Fibroblast of lung (primary cell): ENCODE results near the gene SLF2. TPM values are rescaled to one million over a fixed set of nuclear protein-coding genes. Genes with fewer than 3 reads are reported as not detected.
A peak's percentile ranks its signal among the peaks of the same experiment; 100 is the strongest.

Experiments used
- DNase-seq, 2 donors: peaks; one replicate each; pipeline versions ENCODE4 v3.0.0 to v3.0.0-alpha.2; 2010; ENCODE audit warnings: low read depth in 2 of 2
- H2AFZ ChIP-seq: 2 replicates; pipeline ENCODE4 v1.5.1; 2012; ENCODE audit warnings: low read length, control low read depth, inconsistent platforms
- H3K27ac ChIP-seq: 2 replicates; pipeline ENCODE4 v1.5.1; 2011; ENCODE audit warnings: low read length, control low read depth; ENCODE audit not compliant: insufficient read depth
- H3K27me3 ChIP-seq: 2 replicates; pipeline ENCODE4 v1.5.1; 2011; ENCODE audit warnings: mild to moderate bottlenecking, low read length; ENCODE audit not compliant: control insufficient read depth, insufficient read depth
- H3K36me3 ChIP-seq: 2 replicates; pipeline ENCODE4 v1.5.1; 2011; ENCODE audit warnings: low read length; ENCODE audit not compliant: control insufficient read depth, insufficient read depth
- H3K4me1 ChIP-seq: 2 replicates; pipeline ENCODE4 v1.5.1; 2011; ENCODE audit warnings: low read length; ENCODE audit not compliant: control insufficient read depth, insufficient read depth; ENCODE audit errors: extremely low read depth
- H3K4me2 ChIP-seq: 2 replicates; pipeline ENCODE4 v1.5.1; 2011; ENCODE audit warnings: low read length, control low read depth; ENCODE audit not compliant: insufficient read depth; ENCODE audit errors: extremely low read depth
- H3K4me3 ChIP-seq, 4 experiments: fragments of 200-600 bp in 1 of 4; sonication (generic) in 1 of 4; replicated peaks in 1 of 4; 2 replicates each; pipeline ENCODE4 v1.5.1; 2011 to 2016; ENCODE audit warnings: low read length in 4 of 4, low read depth in 3 of 4, mild to moderate bottlenecking in 3 of 4, control low read depth in 2 of 4, inconsistent platforms in 1 of 4, mixed read lengths in 1 of 4; ENCODE audit not compliant: insufficient read depth in 1 of 4; ENCODE audit errors: control extremely low read depth in 1 of 4
- H3K79me2 ChIP-seq: 2 replicates; pipeline ENCODE4 v1.5.1; 2012; ENCODE audit warnings: mild to moderate bottlenecking, low read length, inconsistent platforms; ENCODE audit not compliant: control insufficient read depth, insufficient read depth
- H3K9ac ChIP-seq: 2 replicates; pipeline ENCODE4 v1.5.1; 2011; ENCODE audit warnings: mild to moderate bottlenecking, low read length, control low read depth; ENCODE audit not compliant: insufficient read depth
- H3K9me3 ChIP-seq: 2 replicates; pipeline ENCODE4 v1.5.1; 2012; ENCODE audit warnings: low read depth, low read length; ENCODE audit not compliant: control insufficient read depth, insufficient read depth
- H4K20me1 ChIP-seq: 2 replicates; pipeline ENCODE4 v1.5.1; 2011; ENCODE audit warnings: low read length; ENCODE audit not compliant: control insufficient read depth, insufficient read depth; ENCODE audit errors: extremely low read depth
- CTCF ChIP-seq, 2 donors: IDR thresholded peaks in 1 of 2; conservative IDR thresholded peaks in 1 of 2; 1 replicate in 1 of 2; 2 replicates in 1 of 2; pipeline ENCODE4 v1.5.1; 2011 to 2012; ENCODE audit warnings: low read length in 2 of 2, control low read depth in 1 of 2, inconsistent platforms in 1 of 2, low read depth in 1 of 2, mild to moderate bottlenecking in 1 of 2
- EZH2 ChIP-seq: IDR thresholded peaks from 2 replicates; pipeline ENCODE4 v1.5.1; 2012; ENCODE audit warnings: low read length, control low read depth, mild to moderate bottlenecking; ENCODE audit errors: missing control alignments
- polyA plus RNA-seq, 2 donors: library from polyadenylated mRNA; depleted of rRNA in 1 of 2; stranded (reverse) in 1 of 2; unstranded in 1 of 2; fragments of >200 nt; gene quantifications; 2 replicates each; pipeline ENCODE4 v1.2.1, GENCODE V29; 2011 to 2012; ENCODE audit warnings: missing spikeins in 1 of 2
- total RNA-seq: library from RNA; depleted of rRNA; stranded (reverse); fragments of >200 nt; gene quantifications from 2 replicates; pipeline ENCODE4 v1.2.1, GENCODE V29; 2014

Gene SLF2
- total and polyA plus RNA-seq, 2 donors (not counting 1 experiment from before 2014, with no cell fraction given) = 16.6 to 32.5 TPM

DNA sequence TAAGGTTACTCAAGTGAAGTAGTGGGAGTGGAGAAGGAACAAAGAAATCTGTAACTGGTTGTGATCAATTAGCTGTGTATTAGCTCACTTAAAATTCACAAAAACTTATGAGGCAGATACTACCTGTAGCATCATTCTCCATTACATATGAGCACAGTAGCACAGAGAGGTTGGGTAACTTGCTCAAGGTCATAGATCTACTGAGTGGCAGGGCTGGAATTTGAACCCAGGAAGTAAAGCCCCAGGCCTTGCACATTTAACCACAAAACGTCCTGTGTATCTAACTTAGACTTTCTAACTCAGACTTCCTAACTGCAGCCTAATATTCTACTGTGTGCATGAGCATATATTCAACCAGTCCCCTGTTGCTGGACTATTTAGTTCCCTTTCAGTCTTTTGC is 5.6 kb upstream of the SLF2 start:
- Histone ChIP-seq H3K4me2 (no peak overlapping the region), H3K27me3 (no peaks in the 10 kb centered on the region), H3K9me3 (no peaks in the 10 kb centered on the region), H4K20me1 (no peaks in the 10 kb centered on the region), H3K79me2 (no peaks in the 10 kb centered on the region), H3K9ac (no peak overlapping the region), H3K4me1 (no peaks in the 10 kb centered on the region), H3K4me3 (no peak overlapping the region), H2AFZ (no peak overlapping the region), H3K27ac (no peak overlapping the region), H3K36me3 (no peaks in the 10 kb centered on the region)
- DNase-seq = no peak
- no peak for TF ChIP-seq CTCF (conservative IDR thresholded peaks at IDR 0.05 in 1 of 2, IDR thresholded peaks at IDR 0.05 in 1 of 2; ENCODE audit: low read depth in 1 of 2, low read length in 2 of 2)
- no peak for TF ChIP-seq EZH2

GRCh38 chr10:100907773-100908363 is 4.9 kb upstream of the SLF2 start:
- Histone ChIP-seq H3K4me2 (no peak overlapping the region), H3K79me2 (no peaks in the 10 kb centered on the region), H3K36me3 (no peaks in the 10 kb centered on the region), H2AFZ (no peak overlapping the region), H3K9me3 (no peaks in the 10 kb centered on the region), H3K9ac (no peak overlapping the region), H4K20me1 (no peaks in the 10 kb centered on the region), H3K27me3 (no peaks in the 10 kb centered on the region), H3K4me3 (no peak overlapping the region), H3K4me1 (no peaks in the 10 kb centered on the region), H3K27ac (no peak overlapping the region)
- peak in 1 of 2 donors; percentile 41 for DNase-seq
- TF ChIP-seq EZH2 = no peak
- TF ChIP-seq CTCF (conservative IDR thresholded peaks at IDR 0.05 in 1 of 2, IDR thresholded peaks at IDR 0.05 in 1 of 2; ENCODE audit: low read depth in 1 of 2, low read length in 2 of 2) = no peak

GRCh38 chr10:100908378-100908777 is 4.4 kb upstream of the SLF2 start:
- H3K27me3 ChIP-seq = no peaks in the 10 kb centered on the region
- H3K9me3 ChIP-seq = no peaks in the 10 kb centered on the region
- H4K20me1 ChIP-seq = no peaks in the 10 kb centered on the region
- no peak overlapping the region for H2AFZ ChIP-seq
- no peaks in the 10 kb centered on the region for H3K4me1 ChIP-seq
- no peaks in the 10 kb centered on the region for H3K36me3 ChIP-seq
- TF ChIP-seq EZH2 = no peak
- TF ChIP-seq CTCF (conservative IDR thresholded peaks at IDR 0.05 in 1 of 2, IDR thresholded peaks at IDR 0.05 in 1 of 2; ENCODE audit: low read depth in 1 of 2, low read length in 2 of 2) = no peak
- H3K9ac ChIP-seq = no peak overlapping the region
- no peak overlapping the region for H3K27ac ChIP-seq
- DNase-seq = no peak
- H3K4me2 ChIP-seq = no peak overlapping the region
- no peak overlapping the region for H3K4me3 ChIP-seq
- peaks cover 5% of the 10 kb centered on the region for H3K79me2 ChIP-seq
